HEK293T (cell line): Measurements from ENCODE around the gene NR6A1.

Source experiments
- CTCF ChIA-PET: fragments of 350-600 bp; formaldehyde crosslinking; extraction: SDS; loops from one replicate; lab custom pipeline; 2021; ENCODE audit warnings: antibody characterized with exemption, inconsistent platforms; lab: Yijun Ruan, JAX
- POLR2A ChIA-PET: fragments of 350-600 bp; formaldehyde crosslinking; extraction: SDS; loops from one replicate; lab custom pipeline; 2020; ENCODE audit warnings: antibody characterized with exemption, inconsistent platforms; lab: Yijun Ruan, JAX
- DNase-seq: peaks from one replicate; pipeline ENCODE4 v3.0.0; 2012; ENCODE audit warnings: mixed read lengths; ENCODE audit errors: extremely low spot score
- ARNT ChIP-seq: fragments of 450-650 bp; IDR thresholded peaks from 2 replicates; pipeline ENCODE4 v1.6.1; 2017; ENCODE audit warnings: mild to moderate bottlenecking
- BHLHE40 ChIP-seq: fragments of 450-650 bp; IDR thresholded peaks from 2 replicates; pipeline ENCODE4 v1.6.1; 2016; ENCODE audit warnings: mild to moderate bottlenecking, moderate library complexity, borderline replicate concordance
- CTBP1 ChIP-seq: fragments of 450-650 bp; IDR thresholded peaks from 2 replicates; pipeline ENCODE4 v1.6.1; 2016; ENCODE audit warnings: borderline replicate concordance
- ELF4 ChIP-seq: fragments of 450-650 bp; IDR thresholded peaks from 2 replicates; pipeline ENCODE4 v1.6.1; 2017; ENCODE audit warnings: antibody characterized with exemption
- FOXA1 ChIP-seq: fragments of 450-650 bp; IDR thresholded peaks from 2 replicates; pipeline ENCODE4 v1.6.1; 2016; ENCODE audit warnings: mild to moderate bottlenecking
- FOXK2 ChIP-seq: fragments of 450-650 bp; IDR thresholded peaks from 2 replicates; pipeline ENCODE4 v1.6.1; 2016; ENCODE audit warnings: mild to moderate bottlenecking
- FOXM1 ChIP-seq: fragments of 450-650 bp; IDR thresholded peaks from 2 replicates; pipeline ENCODE4 v1.6.1; 2017; ENCODE audit warnings: mild to moderate bottlenecking, borderline replicate concordance
- HDGF ChIP-seq: fragments of 450-650 bp; IDR thresholded peaks from 2 replicates; pipeline ENCODE4 v1.6.1; 2017; ENCODE audit warnings: antibody characterized with exemption, borderline replicate concordance
- L3MBTL2 ChIP-seq: fragments of 450-650 bp; conservative IDR thresholded peaks from 2 replicates; pipeline ENCODE4 v1.6.1; 2016; ENCODE audit warnings: mild to moderate bottlenecking
- LEF1 ChIP-seq: fragments of 450-650 bp; IDR thresholded peaks from 2 replicates; pipeline ENCODE4 v1.6.1; 2017; ENCODE audit warnings: mild to moderate bottlenecking, borderline replicate concordance
- NFRKB ChIP-seq: fragments of 450-650 bp; IDR thresholded peaks from 2 replicates; pipeline ENCODE4 v1.6.1; 2016; ENCODE audit warnings: mild to moderate bottlenecking, moderate library complexity
- PKNOX1 ChIP-seq: fragments of 450-650 bp; IDR thresholded peaks from 2 replicates; pipeline ENCODE4 v1.6.1; 2016
- SP1 ChIP-seq: fragments of 450-650 bp; IDR thresholded peaks from 2 replicates; pipeline ENCODE4 v1.6.1; 2017
- SUZ12 ChIP-seq: fragments of 450-650 bp; IDR thresholded peaks from 2 replicates; pipeline ENCODE4 v1.6.1; 2016; ENCODE audit warnings: mild to moderate bottlenecking
- TARDBP ChIP-seq: fragments of 450-650 bp; IDR thresholded peaks from 2 replicates; pipeline ENCODE4 v1.6.1; 2016
- ZNF384 ChIP-seq: fragments of 450-650 bp; IDR thresholded peaks from 2 replicates; pipeline ENCODE4 v1.6.1; 2016

The NR6A1 gene

GRCh38 chr9:124793015-124793541, 22.0 kb upstream of the NR6A1 start:
- TF ChIP-seq ZNF384 (no peak), TARDBP (no peak), NFRKB (no peak), PKNOX1 (no peak), BHLHE40 (no peak), FOXA1 (no peak), L3MBTL2 (no peak), HDGF (no peak), ELF4 (no peak), CTBP1 (no peak), ARNT (no peak), FOXK2 (no peak), FOXM1 (no peak), SUZ12 (no peak), SP1 (no peak), LEF1 (no peak)
- DNase-seq, result no peak
- POLR2A ChIA-PET, result no interaction called here
- CTCF ChIA-PET, result interaction anchor here (1.6 kb wide), 1 partner anchor 60 kb away, joined by 5 read pairs; the partner anchor contains the start of gene WDR38

GRCh38 chr9:124792257-124793014, 21.3 kb upstream of the NR6A1 start:
- POLR2A ChIA-PET, result no interaction called here
- DNase-seq, result no peak
- no peak for TF ChIP-seq L3MBTL2
- no peak for TF ChIP-seq ZNF384
- no peak for TF ChIP-seq HDGF
- TF ChIP-seq SP1, result no peak
- TF ChIP-seq FOXK2, result no peak
- TF ChIP-seq ARNT, result no peak
- CTCF ChIA-PET, result interaction anchor here (1.6 kb wide), 1 partner anchor 61 kb away, joined by 5 read pairs; the partner anchor contains the start of gene WDR38

GRCh38 chr9:124790801-124791505, 19.8 kb upstream of the NR6A1 start:
- TF ChIP-seq ARNT (no peak), SP1 (no peak), ZNF384 (no peak), FOXK2 (no peak), CTBP1 (no peak), FOXM1 (no peak), SUZ12 (no peak), BHLHE40 (no peak), TARDBP (no peak), NFRKB (no peak), LEF1 (no peak), FOXA1 (no peak), PKNOX1 (no peak)
- POLR2A ChIA-PET, result no interaction called here
- CTCF ChIA-PET, result interaction anchor here (1.0 kb wide), 1 partner anchor 62 kb away, joined by 3 read pairs; the partner anchor contains the start of gene WDR38
- DNase-seq, result no peak

- ChIA-PET POLR2A (no interaction called here), CTCF (interaction anchor here (1.0 to 1.4 kb wide), 3 partner anchors 50 to 63 kb away, joined by 3 to 11 read pairs (median 4); partner anchors contain the start of gene WDR38)
- DNase-seq, result no peak
- TF ChIP-seq NFRKB (no peak), LEF1 (no peak), SP1 (no peak), HDGF (no peak), ELF4 (no peak), PKNOX1 (no peak), L3MBTL2 (no peak), SUZ12 (no peak), CTBP1 (no peak), FOXM1 (no peak), FOXA1 (no peak), TARDBP (no peak), ZNF384 (no peak), ARNT (no peak), FOXK2 (no peak)
Measured at GRCh38 chr9:124790301-124790700, 19.2 kb upstream of the NR6A1 start.

- TF ChIP-seq FOXM1 (no peak), L3MBTL2 (no peak), SP1 (no peak), SUZ12 (no peak)
- POLR2A ChIA-PET, result no interaction called here
- no peak for DNase-seq
- CTCF ChIA-PET, result interaction anchor here (0.9 to 1.4 kb wide), 4 partner anchors 12 to 64 kb away, joined by 3 to 11 read pairs (median 4); partner anchors contain the start of gene WDR38
Measured at GRCh38 chr9:124789531-124789930, 18.4 kb upstream of the NR6A1 start.
